22Rv1 (cell line): ENCODE measurements around the gene TCF7L1.

Experiments used
- H3K27ac ChIP-seq: fragments of 450-650 bp; 2 replicates; pipeline ENCODE4 v1.5.1; 2017
- ZFX ChIP-seq: fragments of 450-650 bp; IDR thresholded peaks from 2 replicates; pipeline ENCODE4 v1.6.1; 2017; ENCODE audit warnings: antibody characterized with exemption, borderline replicate concordance
- TF ChIP-seq, protein P1 (sequence below): fragments of 450-650 bp; IDR thresholded peaks from 2 replicates; pipeline ENCODE4 v1.5.1; 2017; ENCODE audit warnings: mild to moderate bottlenecking

The TCF7L1 gene

GRCh38 chr2:85354286-85355072 is 221.3 kb downstream of the TCF7L1 start, which contains the start of the genes ELMOD3 and RETSAT:
Gene ELMOD3, plus strand, starts transcription at chr2:85354769. Its CDS starts 2,430 bp downstream, at chr2:85357199.
Gene RETSAT, minus strand, starts transcription at chr2:85354528. Its CDS starts 21 bp downstream, at chr2:85354507.
- H3K27ac ChIP-seq = peak within 1 kb of the TSS; percentile 74
- TF ChIP-seq ZFX = no peak

- TF ChIP-seq ZFX = no peak
- TF ChIP-seq, protein P1, sequence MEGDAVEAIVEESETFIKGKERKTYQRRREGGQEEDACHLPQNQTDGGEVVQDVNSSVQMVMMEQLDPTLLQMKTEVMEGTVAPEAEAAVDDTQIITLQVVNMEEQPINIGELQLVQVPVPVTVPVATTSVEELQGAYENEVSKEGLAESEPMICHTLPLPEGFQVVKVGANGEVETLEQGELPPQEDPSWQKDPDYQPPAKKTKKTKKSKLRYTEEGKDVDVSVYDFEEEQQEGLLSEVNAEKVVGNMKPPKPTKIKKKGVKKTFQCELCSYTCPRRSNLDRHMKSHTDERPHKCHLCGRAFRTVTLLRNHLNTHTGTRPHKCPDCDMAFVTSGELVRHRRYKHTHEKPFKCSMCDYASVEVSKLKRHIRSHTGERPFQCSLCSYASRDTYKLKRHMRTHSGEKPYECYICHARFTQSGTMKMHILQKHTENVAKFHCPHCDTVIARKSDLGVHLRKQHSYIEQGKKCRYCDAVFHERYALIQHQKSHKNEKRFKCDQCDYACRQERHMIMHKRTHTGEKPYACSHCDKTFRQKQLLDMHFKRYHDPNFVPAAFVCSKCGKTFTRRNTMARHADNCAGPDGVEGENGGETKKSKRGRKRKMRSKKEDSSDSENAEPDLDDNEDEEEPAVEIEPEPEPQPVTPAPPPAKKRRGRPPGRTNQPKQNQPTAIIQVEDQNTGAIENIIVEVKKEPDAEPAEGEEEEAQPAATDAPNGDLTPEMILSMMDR = no peak
- peak overlapping the region; percentile 74 for H3K27ac ChIP-seq
Observed at GRCh38 chr2:85355073-85355410, 221.8 kb downstream of the TCF7L1 start.

DNA sequence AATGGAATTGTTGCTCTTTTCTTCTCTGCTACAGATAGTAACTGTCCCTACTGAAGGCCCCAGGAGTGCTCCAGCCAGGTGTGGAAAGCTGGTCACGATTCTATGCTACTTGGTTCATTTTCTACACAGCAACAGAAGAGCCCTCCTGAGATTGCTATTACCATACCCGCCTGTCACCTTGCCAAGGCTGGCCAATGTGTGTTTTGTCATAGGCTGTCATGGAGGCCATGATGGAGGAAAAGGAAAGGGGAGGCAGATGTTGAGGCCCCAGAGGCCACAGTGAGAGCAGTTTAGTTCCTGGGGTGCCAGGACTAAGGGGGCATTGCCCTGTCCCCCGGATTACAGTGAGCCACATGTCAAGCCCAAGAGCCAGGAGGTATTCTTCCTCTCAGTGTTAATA is 222.3 kb downstream of the TCF7L1 start:
- TF ChIP-seq, protein P1 = no peak
- peak overlapping the region; percentile 74; the same call in 1 of the 2 replicates for H3K27ac ChIP-seq

- no peak for TF ChIP-seq ZFX
- TF ChIP-seq, protein P1 = no peak
- H3K27ac ChIP-seq = no peak overlapping the region
Observed at GRCh38 chr2:85356186-85356585, 223.0 kb downstream of the TCF7L1 start.

DNA sequence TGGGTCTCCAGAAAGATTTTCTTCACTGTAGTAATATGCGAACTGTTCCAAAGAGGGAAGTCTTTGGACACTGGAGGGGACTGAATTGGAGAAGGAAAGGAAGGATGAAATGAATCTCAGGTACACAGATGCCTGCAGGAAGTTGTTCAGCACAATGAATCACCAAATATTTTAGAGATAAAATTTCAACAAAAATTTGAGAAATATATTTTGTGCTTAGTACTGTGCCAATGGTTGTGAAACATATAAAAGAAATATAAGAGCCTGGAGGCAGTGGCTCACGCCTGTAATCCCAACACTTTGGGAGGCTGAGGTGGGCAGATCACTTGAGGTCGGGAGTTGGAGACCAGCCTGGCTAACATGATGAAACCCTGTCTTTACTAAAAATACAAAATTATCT is 224.5 kb downstream of the TCF7L1 start:
- H3K27ac ChIP-seq = no peak overlapping the region
- TF ChIP-seq, protein P1 = no peak
- no peak for TF ChIP-seq ZFX
